HEK293 (cell line): Measurements from ENCODE around the gene ZDHHC17.

Source experiments
- CTCF ChIA-PET: fragments of 350-600 bp; formaldehyde crosslinking; extraction: SDS; loops from one replicate; lab custom pipeline; 2021; ENCODE audit warnings: antibody characterized with exemption; lab: Yijun Ruan, JAX
- POLR2A ChIA-PET: fragments of 300-600 bp; formaldehyde crosslinking; extraction: SDS; loops from one replicate; lab custom pipeline; 2020; ENCODE audit warnings: antibody characterized with exemption, inconsistent platforms; lab: Yijun Ruan, JAX
- H3K27ac ChIP-seq: fragments of 200-500 bp; sonication (Bioruptor generic); 2 replicates; pipeline ENCODE4 v1.5.1; 2014; ENCODE audit warnings: low read depth, low read length, control low read depth, inconsistent platforms; ENCODE audit errors: extremely low read depth
- H3K36me3 ChIP-seq, 2 experiments: fragments of 200-500 bp in 1 of 2; sonication (Bioruptor generic) in 1 of 2; 1 replicate in 1 of 2; 2 replicates in 1 of 2; pipeline ENCODE4 v1.5.1; 2014 to 2017; ENCODE audit warnings: inconsistent platforms in 2 of 2, low read length in 2 of 2; ENCODE audit not compliant: control insufficient read depth in 2 of 2, insufficient read depth in 1 of 2
- H3K4me1 ChIP-seq: fragments of 200-500 bp; sonication (Bioruptor generic); 2 replicates; pipeline ENCODE4 v1.5.1; 2014; ENCODE audit warnings: mild to moderate bottlenecking, low read length, inconsistent platforms; ENCODE audit not compliant: control insufficient read depth, insufficient read depth
- H3K4me3 ChIP-seq: 2 replicates; pipeline ENCODE4 v1.5.1; 2011; ENCODE audit warnings: low read depth, mild to moderate bottlenecking, control low read depth, low read length, moderate library complexity
- H3K9me3 ChIP-seq: fragments of 200-500 bp; sonication (Bioruptor generic); 2 replicates; pipeline ENCODE4 v1.5.1; 2014; ENCODE audit warnings: low read depth, low read length, inconsistent platforms; ENCODE audit not compliant: control insufficient read depth, insufficient read depth
- AEBP2 ChIP-seq: fragments of 450-650 bp; formaldehyde crosslinking; IDR thresholded peaks from 2 replicates; pipeline ENCODE4 v1.5.1; 2016; ENCODE audit warnings: missing biosample characterization, missing genetic modification characterization, borderline replicate concordance
- ELK4 ChIP-seq: IDR thresholded peaks from 2 replicates; pipeline ENCODE4 v1.6.1; 2011; ENCODE audit warnings: mild to moderate bottlenecking, low read depth, low read length, borderline replicate concordance
- GLIS1 ChIP-seq: fragments of 450-650 bp; formaldehyde crosslinking; IDR thresholded peaks from 2 replicates; pipeline ENCODE4 v1.5.1; 2016; ENCODE audit warnings: missing biosample characterization, missing genetic modification characterization
- KLF1 ChIP-seq: fragments of 450-650 bp; formaldehyde crosslinking; IDR thresholded peaks from 2 replicates; pipeline ENCODE4 v1.5.1; 2016; ENCODE audit warnings: missing biosample characterization, missing genetic modification characterization
- KLF16 ChIP-seq: fragments of 450-650 bp; formaldehyde crosslinking; IDR thresholded peaks from 2 replicates; pipeline ENCODE4 v1.5.1; 2017; ENCODE audit warnings: missing biosample characterization, missing genetic modification characterization
- TRIM28 ChIP-seq: IDR thresholded peaks from 2 replicates; pipeline ENCODE4 v1.6.1; 2011; ENCODE audit warnings: low read length, control low read depth, borderline replicate concordance
- ZBTB17 ChIP-seq: fragments of 450-650 bp; formaldehyde crosslinking; IDR thresholded peaks from 2 replicates; pipeline ENCODE4 v1.5.1; 2016; ENCODE audit warnings: missing biosample characterization, missing genetic modification characterization
- ZBTB20 ChIP-seq: fragments of 450-650 bp; formaldehyde crosslinking; IDR thresholded peaks from 2 replicates; pipeline ENCODE4 v1.5.1; 2016; ENCODE audit warnings: missing biosample characterization, missing genetic modification characterization
- ZBTB6 ChIP-seq: fragments of 450-650 bp; formaldehyde crosslinking; IDR thresholded peaks from 2 replicates; pipeline ENCODE4 v1.5.1; 2017; ENCODE audit warnings: missing biosample characterization, missing genetic modification characterization
- ZFHX2 ChIP-seq: fragments of 450-650 bp; formaldehyde crosslinking; conservative IDR thresholded peaks from 2 replicates; pipeline ENCODE4 v1.5.1; 2016; ENCODE audit warnings: missing biosample characterization, missing genetic modification characterization
- ZNF148 ChIP-seq: fragments of 450-650 bp; formaldehyde crosslinking; IDR thresholded peaks from 2 replicates; pipeline ENCODE4 v1.5.0; 2017; ENCODE audit warnings: missing biosample characterization, missing genetic modification characterization, borderline replicate concordance
- ZNF202 ChIP-seq: fragments of 450-650 bp; formaldehyde crosslinking; IDR thresholded peaks from 2 replicates; pipeline ENCODE4 v1.5.1; 2016; ENCODE audit warnings: missing biosample characterization, missing genetic modification characterization, borderline replicate concordance
- ZNF24 ChIP-seq: fragments of 450-650 bp; formaldehyde crosslinking; IDR thresholded peaks from 2 replicates; pipeline ENCODE4 v1.5.1; 2016; ENCODE audit warnings: missing biosample characterization, missing genetic modification characterization
- ZNF26 ChIP-seq: fragments of 450-650 bp; formaldehyde crosslinking; IDR thresholded peaks from 2 replicates; pipeline ENCODE4 v1.5.1; 2016; ENCODE audit warnings: missing biosample characterization, missing genetic modification characterization
- ZNF341 ChIP-seq: fragments of 450-650 bp; formaldehyde crosslinking; IDR thresholded peaks from 2 replicates; pipeline ENCODE4; 2016; ENCODE audit warnings: low read depth, missing biosample characterization, missing genetic modification characterization
- ZNF350 ChIP-seq: fragments of 450-650 bp; formaldehyde crosslinking; IDR thresholded peaks from 2 replicates; pipeline ENCODE4 v1.5.0; 2017; ENCODE audit warnings: missing biosample characterization, mild to moderate bottlenecking, missing genetic modification characterization
- ZNF433 ChIP-seq: fragments of 450-650 bp; formaldehyde crosslinking; IDR thresholded peaks from 2 replicates; pipeline ENCODE4 v1.5.1; 2016; ENCODE audit warnings: missing biosample characterization, missing genetic modification characterization, low read depth
- ZNF600 ChIP-seq: fragments of 450-650 bp; formaldehyde crosslinking; IDR thresholded peaks from 2 replicates; pipeline ENCODE4 v1.5.1; 2016; ENCODE audit warnings: missing biosample characterization, missing genetic modification characterization
- ZNF660 ChIP-seq: fragments of 450-650 bp; IDR thresholded peaks from 2 replicates; pipeline ENCODE4 v1.5.1; 2018; ENCODE audit warnings: missing biosample characterization, mild to moderate bottlenecking, missing genetic modification characterization
- ZNF692 ChIP-seq: fragments of 450-650 bp; formaldehyde crosslinking; IDR thresholded peaks from 2 replicates; pipeline ENCODE4 v1.5.1; 2016; ENCODE audit warnings: missing biosample characterization, missing genetic modification characterization
- ZSCAN16 ChIP-seq: fragments of 450-650 bp; formaldehyde crosslinking; IDR thresholded peaks from 2 replicates; pipeline ENCODE4 v1.5.1; 2016; ENCODE audit warnings: missing biosample characterization, missing genetic modification characterization
- ZSCAN30 ChIP-seq: fragments of 450-650 bp; IDR thresholded peaks from 2 replicates; pipeline ENCODE4 v1.5.1; 2018; ENCODE audit warnings: missing biosample characterization, mild to moderate bottlenecking, missing genetic modification characterization, moderate library complexity
- ZSCAN5A ChIP-seq: fragments of 450-650 bp; formaldehyde crosslinking; IDR thresholded peaks from 2 replicates; pipeline ENCODE4 v1.5.1; 2016; ENCODE audit warnings: missing biosample characterization, missing genetic modification characterization

The ZDHHC17 gene

GRCh38 chr12:76878099-76878898, 114.4 kb downstream of the ZDHHC17 start (continued):
- TF ChIP-seq GLIS1 = peak; percentile 56
- TF ChIP-seq ZBTB17 = no peak
- TF ChIP-seq ZFHX2 (tag by site-specific recombination) = no peak
- TF ChIP-seq AEBP2 (tag by site-specific recombination) = no peak
- peak; percentile 76; the same call in 1 of the 2 replicates for TF ChIP-seq ZBTB6 (tag by site-specific recombination)
- no peak for TF ChIP-seq ZNF692
- TF ChIP-seq ELK4 = no peak
- peak; percentile 66; the same call in 1 of the 2 replicates for TF ChIP-seq KLF16 (tag by site-specific recombination)
- no peak for TF ChIP-seq TRIM28
- no peak for TF ChIP-seq ZNF202 (tag by site-specific recombination)
- TF ChIP-seq ZNF350 = no peak

GRCh38 chr12:76878899-76879709, 115.2 kb downstream of the ZDHHC17 start, which contains the start of gene CSRP2:
CSRP2 (minus strand) TSS chr12:76879019; CDS start chr12:76866260, 12,759 bp downstream.
- POLR2A ChIA-PET = interaction anchor here (0.5 to 1.5 kb wide), 14 partner anchors 9 to 592 kb away, joined by 3 to 11 read pairs (median 3); partner anchors contain the start of gene ZDHHC17
- Histone ChIP-seq H3K4me1 (peaks cover 38% of the 10 kb centered on the region), H3K36me3 (no peaks in the 10 kb centered on the region), H3K27ac (peak within 1 kb of the TSS; percentile 91), H3K4me3 (peak within 1 kb of the TSS; percentile 71), H3K9me3 (no peaks in the 10 kb centered on the region)
- CTCF ChIA-PET = interaction anchor here (1.7 kb wide), 1 partner anchor 132 kb away, joined by 8 read pairs; no protein-coding TSS in a partner anchor
- TF ChIP-seq ZNF341 (tag by site-specific recombination) = peak; percentile 82
- no peak for TF ChIP-seq ZNF148
- peak; percentile 62 for TF ChIP-seq ZNF600 (tag by site-specific recombination)
- no peak for TF ChIP-seq ZSCAN16 (tag by site-specific recombination)
- no peak for TF ChIP-seq ZNF202 (tag by site-specific recombination)
- no peak for TF ChIP-seq ZNF433 (tag by site-specific recombination)
- TF ChIP-seq KLF1 (tag by site-specific recombination) = peak; percentile 71
- TF ChIP-seq ZSCAN5A (tag by site-specific recombination) = 0 out of 2 replicates have a peak, but pooled peaks have one; percentile 67
- TF ChIP-seq ZNF26 (tag by site-specific recombination) = no peak
- 0 out of 2 replicates have a peak, but pooled peaks have one; percentile 33 for TF ChIP-seq ZNF660
- TF ChIP-seq ZSCAN30 (tag by site-specific recombination) = peak; percentile 69; the same call in 1 of the 2 replicates
- peak; percentile 83 for TF ChIP-seq ZBTB20 (tag by site-specific recombination)
- TF ChIP-seq ZNF24 (tag by site-specific recombination) = 0 out of 2 replicates have a peak, but pooled peaks have one; percentile 23
